Anterior cingulate cortex (tissue), 58 donors: ENCODE data around the gene PUS10.
A peak's percentile ranks its signal among the peaks of the same experiment; 100 is the strongest.
"Not testable (repeated sequence)": the region's sequence is repeated elsewhere in the genome, so short reads cannot be mapped to it uniquely, and the experiment has no call there.

Experiments
- DNase-seq, 58 donors: peaks; one replicate each; lab custom pipeline; 2025; lab: John Stamatoyannopoulos, UW

PUS10 gene

GRCh38 chr2:61013382-61013781 lies 4.7 kb downstream of the PUS10 start:
- no peak for DNase-seq

DNA sequence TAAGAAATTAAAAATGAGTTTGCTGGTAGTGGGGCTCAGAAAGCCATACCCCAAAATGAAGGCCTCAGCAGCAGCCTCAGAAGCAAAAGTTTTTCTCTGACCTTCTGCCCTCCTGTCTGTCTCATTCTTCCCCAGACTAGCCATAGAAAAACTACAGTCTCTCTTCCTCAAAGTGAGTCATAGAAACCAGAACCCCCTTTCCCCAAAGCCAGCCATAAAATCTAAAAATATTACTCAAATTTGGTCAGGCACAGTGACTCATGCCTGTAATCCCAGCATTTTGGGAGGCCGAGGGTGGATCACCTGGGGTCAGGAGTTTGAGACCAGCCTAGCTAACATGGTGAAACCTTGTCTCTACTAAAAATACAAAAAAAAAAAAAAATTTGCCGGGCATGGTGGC lies 5.8 kb downstream of the PUS10 start:
- DNase-seq, result not testable (repeated sequence)

DNA sequence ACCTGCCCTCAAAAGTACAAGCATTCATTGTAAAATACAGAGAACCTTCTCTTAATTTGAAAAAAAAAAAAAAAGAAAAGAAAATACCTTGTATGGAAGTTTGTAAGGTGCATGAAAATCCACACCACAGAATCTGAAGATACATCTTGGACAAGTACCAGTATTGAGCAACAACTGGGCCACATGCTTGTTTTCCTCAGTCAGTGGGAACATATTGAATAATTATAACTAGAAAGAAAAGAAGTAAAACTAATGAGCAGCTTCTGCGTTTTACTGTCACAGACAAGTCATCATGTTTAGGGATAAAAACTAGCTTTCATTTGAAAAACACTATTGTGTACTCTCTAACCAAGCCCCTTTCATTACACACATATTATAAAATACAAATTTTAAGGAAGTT lies 6.4 kb downstream of the PUS10 start:
- DNase-seq, result no peak

DNA sequence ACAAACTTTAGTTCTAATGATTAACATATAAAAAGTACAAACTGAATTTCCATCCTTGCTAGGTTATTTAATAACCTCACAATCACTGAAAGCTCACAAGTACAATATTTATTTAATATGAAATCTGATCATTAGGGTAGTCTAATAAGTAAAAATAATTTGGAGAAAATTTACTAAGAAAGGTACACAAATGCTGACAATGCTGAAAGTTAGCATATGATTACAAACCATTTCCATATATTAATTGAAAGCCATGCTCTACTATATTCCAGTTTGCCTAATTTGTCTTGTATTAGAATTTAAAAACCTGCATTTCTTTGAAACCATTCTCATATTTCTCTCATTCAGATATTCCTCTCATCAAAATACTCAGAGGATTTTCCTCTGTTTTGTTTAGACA lies 8.7 kb downstream of the PUS10 start:
- no peak for DNase-seq

DNA sequence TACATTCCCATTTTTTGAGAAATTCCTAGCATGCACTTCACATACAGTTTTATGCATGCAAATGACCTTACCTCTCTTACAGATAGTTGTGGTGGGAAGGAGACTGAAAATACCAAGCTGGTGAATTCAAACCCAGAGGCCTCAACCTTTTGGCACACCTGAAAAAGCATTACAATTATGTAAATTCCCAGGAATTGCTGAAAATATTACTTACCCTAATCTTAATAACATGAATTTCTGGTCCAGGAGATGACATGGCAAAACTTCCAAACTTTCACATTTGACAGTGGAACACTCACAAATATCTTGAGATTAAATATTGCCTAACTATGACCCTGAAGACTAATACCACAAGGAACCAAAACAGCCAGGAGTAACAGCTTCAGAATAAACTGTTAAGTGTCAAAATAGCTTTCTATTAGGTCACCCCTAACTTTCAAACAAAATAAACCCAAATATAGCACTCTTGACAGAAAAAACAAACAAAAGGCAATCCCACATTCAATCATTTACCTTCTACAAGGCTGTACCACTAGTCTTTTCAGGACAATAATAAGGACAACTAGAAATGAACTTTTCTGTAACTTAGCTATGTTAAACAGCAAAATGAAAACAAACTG lies 11.5 kb downstream of the PUS10 start:
- DNase-seq, result no peak

- no peak for DNase-seq
Measured at GRCh38 chr2:61005736-61006135, 12.3 kb downstream of the PUS10 start.

- peak in 1 of 58 donors; percentile 9 for DNase-seq
Measured at GRCh38 chr2:60998628-60999545, 19.2 kb downstream of the PUS10 start.

DNA sequence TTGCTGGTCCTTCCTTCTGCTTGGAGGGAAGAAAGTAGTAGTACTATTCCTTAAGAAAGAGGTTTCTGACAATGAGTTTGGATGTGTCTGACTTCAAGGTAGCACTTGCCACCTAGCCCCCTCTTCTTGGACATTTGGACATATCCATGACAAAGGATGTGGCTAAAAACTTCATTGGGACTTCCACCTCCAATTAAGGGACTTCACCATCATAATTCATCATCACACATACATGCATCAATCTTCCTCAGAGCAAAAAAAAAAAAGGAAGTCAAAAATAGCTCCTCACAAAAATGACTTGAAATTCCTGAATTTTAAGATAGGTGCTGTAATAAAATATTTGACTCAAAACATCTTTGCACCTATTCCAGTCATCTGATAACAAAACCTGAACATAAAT lies 23.9 kb downstream of the PUS10 start:
- DNase-seq, result no peak

GRCh38 chr2:60992985-60993392 lies 25.1 kb downstream of the PUS10 start:
- peak in 1 of 58 donors; percentile 16 for DNase-seq

DNA sequence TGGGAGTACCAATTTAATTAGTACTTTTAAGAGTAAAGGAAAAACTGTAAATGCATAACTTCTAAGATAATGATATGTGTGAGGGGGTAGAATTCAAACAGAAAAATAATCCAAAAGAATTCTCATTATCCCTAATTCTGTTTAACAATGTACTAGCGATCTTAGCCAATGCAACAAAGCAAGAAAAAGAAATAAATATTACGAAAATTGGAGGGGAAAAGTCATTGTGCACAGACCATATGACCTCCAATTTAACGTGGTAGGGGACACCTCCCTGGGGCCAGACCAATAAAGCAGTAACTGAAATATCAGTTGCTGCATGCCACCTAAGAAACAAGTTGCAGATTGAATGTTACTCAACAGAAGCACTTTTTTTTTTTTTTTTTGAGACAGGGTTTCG lies 26.4 kb downstream of the PUS10 start:
- no peak for DNase-seq

GRCh38 chr2:60989259-60989658 lies 28.8 kb downstream of the PUS10 start:
- no peak for DNase-seq

- not testable (repeated sequence) for DNase-seq
Measured at GRCh38 chr2:60987656-60988055, 30.4 kb downstream of the PUS10 start.

- no peak for DNase-seq
Measured at GRCh38 chr2:60987041-60987440, 31.0 kb downstream of the PUS10 start.

DNA sequence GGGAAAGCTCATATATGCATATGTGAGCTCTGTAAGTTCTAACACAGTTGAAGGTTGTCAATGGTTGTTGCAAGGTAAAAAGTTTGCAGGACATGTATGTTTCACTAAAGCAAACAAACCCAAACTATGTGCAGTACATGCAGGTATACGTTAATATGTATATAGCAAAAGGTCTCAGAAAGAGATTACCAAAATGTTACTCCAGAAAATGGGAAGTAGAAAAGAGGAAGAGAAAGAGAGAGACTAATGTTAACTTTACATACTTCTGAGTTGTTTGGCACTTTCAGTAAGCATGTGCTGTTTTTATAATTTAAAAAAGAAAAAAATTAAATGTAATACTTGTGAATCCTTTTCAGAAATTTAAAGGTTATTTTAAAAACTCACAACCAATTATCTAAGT lies 33.3 kb downstream of the PUS10 start:
- DNase-seq, result no peak

GRCh38 chr2:60982066-60982465 lies 36.0 kb downstream of the PUS10 start:
- DNase-seq, result not testable (repeated sequence)

DNA sequence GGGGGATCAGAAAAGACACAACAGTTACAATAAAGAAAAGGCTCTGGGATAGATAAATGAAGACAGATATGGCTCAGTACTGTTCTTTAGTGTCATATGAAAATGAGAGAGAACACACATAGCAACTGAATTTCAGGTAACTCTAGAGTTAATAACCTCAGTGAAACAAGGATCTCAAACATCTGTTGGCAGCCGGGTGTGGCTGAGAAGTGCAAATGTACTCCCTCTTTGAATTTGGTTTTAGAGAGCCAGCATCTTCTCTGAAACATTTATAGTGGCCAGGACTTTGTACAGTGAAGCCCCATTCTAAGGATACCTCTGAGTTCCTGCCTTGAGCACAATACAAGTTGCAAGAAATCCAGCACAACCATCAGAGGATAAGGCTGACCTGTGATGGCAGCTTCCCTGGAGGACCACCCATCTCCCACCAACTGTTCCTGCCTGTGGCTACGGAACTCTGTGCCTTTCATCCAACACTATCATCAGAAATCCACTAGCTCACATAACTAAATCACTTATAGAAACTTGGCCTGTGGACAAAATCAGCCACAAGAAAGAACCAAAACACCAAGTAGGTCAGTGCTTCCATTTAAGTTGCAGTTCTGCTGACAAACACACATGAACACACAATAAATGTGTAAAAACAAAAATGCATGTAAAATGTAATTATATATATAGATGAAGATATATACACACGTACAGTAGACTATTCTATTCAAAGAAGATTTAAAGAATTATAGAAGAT lies 37.8 kb downstream of the PUS10 start:
- no peak for DNase-seq

GRCh38 chr2:60979231-60979630 lies 38.8 kb downstream of the PUS10 start:
- DNase-seq, result no peak

DNA sequence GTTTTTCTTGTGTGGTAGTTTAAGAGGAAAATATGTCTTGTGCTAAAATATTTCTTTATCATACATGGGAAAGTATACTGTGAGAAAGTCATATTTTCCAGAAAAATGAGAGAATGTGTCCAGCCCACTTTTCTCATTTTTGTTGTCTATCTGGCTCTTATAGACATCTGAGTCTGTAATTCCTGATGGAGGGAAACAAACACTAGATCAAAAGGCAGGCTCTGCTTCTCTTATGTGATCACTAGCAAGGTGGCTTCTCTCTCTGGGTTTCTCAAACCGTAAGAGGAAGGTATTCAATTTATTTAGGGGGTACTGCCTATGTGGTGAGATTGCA lies 40.5 kb downstream of the PUS10 start:
- DNase-seq, result no peak

GRCh38 chr2:60976875-60977561 lies 41.0 kb downstream of the PUS10 start:
- no peak for DNase-seq

GRCh38 chr2:60976256-60976850 lies 41.7 kb downstream of the PUS10 start:
- no peak for DNase-seq
